DOHH2 (cell line): ENCODE results near the gene VCL.
A peak's percentile ranks its signal among the peaks of the same experiment; 100 is the strongest.
"Not testable (repeated sequence)": the region's sequence is repeated elsewhere in the genome, so short reads cannot be mapped to it uniquely, and the experiment has no call there.

Experiments
- H3F3A ChIP-seq: fragments of 200-600 bp; sonication (generic), shearing (Covaris generic); 2 replicates; pipeline ENCODE4 v1.6.0; 2016; ENCODE audit warnings: antibody characterized with exemption, mild to moderate bottlenecking; ENCODE audit not compliant: control insufficient read depth, insufficient read depth
- H3K27ac ChIP-seq: fragments of 200-600 bp; sonication (generic); 2 replicates; pipeline ENCODE4 v1.5.1; 2014; ENCODE audit warnings: low read depth, mild to moderate bottlenecking, low read length, moderate library complexity
- H3K27me3 ChIP-seq: fragments of 200-600 bp; sonication (generic); 2 replicates; pipeline ENCODE4 v1.6.1; 2014; ENCODE audit warnings: mild to moderate bottlenecking, low read length, mixed read lengths; ENCODE audit not compliant: control insufficient read depth
- H3K36me3 ChIP-seq: fragments of 200-600 bp; sonication (generic); 2 replicates; pipeline ENCODE4 v1.6.1; 2014; ENCODE audit warnings: mild to moderate bottlenecking, low read length, moderate library complexity, mixed read lengths; ENCODE audit not compliant: control insufficient read depth
- H3K4me1 ChIP-seq: fragments of 200-600 bp; sonication (generic); 2 replicates; pipeline ENCODE4 v1.6.1; 2014; ENCODE audit warnings: mild to moderate bottlenecking, low read length, mixed read lengths; ENCODE audit not compliant: control insufficient read depth
- H3K4me2 ChIP-seq: fragments of 200-600 bp; sonication (generic); 2 replicates; pipeline ENCODE4 v1.6.0; 2014; ENCODE audit warnings: mild to moderate bottlenecking, low read length, moderate library complexity
- H3K4me3 ChIP-seq: fragments of 200-600 bp; sonication (generic); 2 replicates; pipeline ENCODE4 v1.5.1; 2014; ENCODE audit warnings: mild to moderate bottlenecking, low read length, mixed read lengths
- H3K79me2 ChIP-seq: fragments of 200-600 bp; sonication (generic); 2 replicates; pipeline ENCODE4 v1.6.1; 2014; ENCODE audit warnings: mild to moderate bottlenecking, low read length, mixed read lengths; ENCODE audit not compliant: control insufficient read depth
- H3K9me2 ChIP-seq: fragments of 200-600 bp; sonication (generic); replicated peaks from 2 replicates; pipeline ENCODE4 v1.6.1; 2014; ENCODE audit warnings: mild to moderate bottlenecking, low read length, mixed read lengths; ENCODE audit not compliant: control insufficient read depth
- H3K9me3 ChIP-seq: fragments of 200-600 bp; sonication (generic); 2 replicates; pipeline ENCODE4 v1.6.1; 2014; ENCODE audit warnings: antibody characterized with exemption, low read length, mixed read lengths; ENCODE audit not compliant: control insufficient read depth, insufficient read depth
- H4K20me1 ChIP-seq: fragments of 200-600 bp; sonication (generic); 2 replicates; pipeline ENCODE4 v1.6.0; 2014; ENCODE audit warnings: low read depth, mild to moderate bottlenecking, antibody characterized with exemption, low read length, moderate library complexity; ENCODE audit not compliant: control insufficient read depth, insufficient read depth
- CTCF ChIP-seq: fragments of 200-600 bp; sonication (generic); IDR thresholded peaks from one replicate; pipeline ENCODE4 v1.5.1; 2014; ENCODE audit warnings: antibody characterized with exemption, mild to moderate bottlenecking, low read depth, low read length; ENCODE audit not compliant: poor library complexity, severe bottlenecking
- EZH2phosphoT487 ChIP-seq: fragments of 200-600 bp; sonication (generic); IDR thresholded peaks from 2 replicates; pipeline ENCODE4 v1.6.1; 2017; ENCODE audit warnings: borderline replicate concordance, mild to moderate bottlenecking, antibody characterized with exemption, low read length, moderate library complexity, mixed read lengths

Gene VCL

GRCh38 chr10:73998623-73998928 lies 660 bp downstream of the VCL start:
- no peak for TF ChIP-seq EZH2phosphoT487
- no peak for TF ChIP-seq CTCF
- Histone ChIP-seq H3K36me3 (peaks cover 19% of the 10 kb centered on the region), H3K9me3 (no peaks in the 10 kb centered on the region), H3K27ac (peak overlapping the region; percentile 65; the same call in 1 of the 2 replicates), H3F3A (peaks cover 12% of the 10 kb centered on the region), H3K27me3 (no peaks in the 10 kb centered on the region), H3K9me2 (no peaks in the 10 kb centered on the region), H3K79me2 (peaks cover 55% of the 10 kb centered on the region), H4K20me1 (peaks cover 7% of the 10 kb centered on the region; the same call in 1 of the 2 replicates), H3K4me2 (peak overlapping the region; percentile 97), H3K4me3 (peak overlapping the region; percentile 89), H3K4me1 (peaks cover 56% of the 10 kb centered on the region)

- Histone ChIP-seq H3F3A (peaks cover 10% of the 10 kb centered on the region; the same call in 1 of the 2 replicates), H3K27ac (peak overlapping the region; percentile 25; the same call in 1 of the 2 replicates), H4K20me1 (peaks cover 7% of the 10 kb centered on the region; the same call in 1 of the 2 replicates), H3K9me2 (no peaks in the 10 kb centered on the region), H3K4me2 (peak overlapping the region; percentile 97), H3K4me3 (peak overlapping the region; percentile 89), H3K27me3 (no peaks in the 10 kb centered on the region), H3K79me2 (peaks cover 60% of the 10 kb centered on the region), H3K9me3 (no peaks in the 10 kb centered on the region), H3K36me3 (peaks cover 19% of the 10 kb centered on the region), H3K4me1 (peaks cover 60% of the 10 kb centered on the region)
- TF ChIP-seq CTCF (no peak), EZH2phosphoT487 (no peak)
Measured at GRCh38 chr10:73998929-73999691, 1.2 kb downstream of the VCL start.

GRCh38 chr10:73999703-74000102 lies 1.8 kb downstream of the VCL start:
- H3F3A ChIP-seq, result peaks cover 13% of the 10 kb centered on the region; the same call in 1 of the 2 replicates
- H3K4me1 ChIP-seq, result peaks cover 66% of the 10 kb centered on the region
- H3K36me3 ChIP-seq, result peaks cover 19% of the 10 kb centered on the region
- H3K4me2 ChIP-seq, result peak overlapping the region; percentile 97
- no peaks in the 10 kb centered on the region for H3K9me2 ChIP-seq
- H4K20me1 ChIP-seq, result peaks cover 7% of the 10 kb centered on the region; the same call in 1 of the 2 replicates
- H3K9me3 ChIP-seq, result no peaks in the 10 kb centered on the region
- H3K79me2 ChIP-seq, result peaks cover 66% of the 10 kb centered on the region
- H3K27me3 ChIP-seq, result no peaks in the 10 kb centered on the region
- H3K4me3 ChIP-seq, result peak overlapping the region; percentile 89
- peak overlapping the region; percentile 25; the same call in 1 of the 2 replicates for H3K27ac ChIP-seq
- no peak for TF ChIP-seq EZH2phosphoT487
- TF ChIP-seq CTCF, result no peak

GRCh38 chr10:74000244-74000643 lies 2.3 kb downstream of the VCL start:
- peaks cover 70% of the 10 kb centered on the region for H3K79me2 ChIP-seq
- peak overlapping the region; percentile 89 for H3K4me3 ChIP-seq
- H3K9me3 ChIP-seq, H4K20me1 ChIP-seq, H3K27ac ChIP-seq, H3K27me3 ChIP-seq, H3K9me2 ChIP-seq: not testable (repeated sequence)
- peaks cover 19% of the 10 kb centered on the region for H3K36me3 ChIP-seq
- peaks cover 16% of the 10 kb centered on the region for H3F3A ChIP-seq
- H3K4me1 ChIP-seq, result peaks cover 68% of the 10 kb centered on the region
- peak overlapping the region; percentile 97 for H3K4me2 ChIP-seq
